Muscle of arm (tissue), 12 donors: ENCODE measurements around the gene NEK5. TPM values are rescaled to one million over a fixed set of nuclear protein-coding genes. Genes with fewer than 3 reads are reported as not detected.

Experiments used
- DNase-seq: peaks from one replicate; pipeline ENCODE4 v3.0.0-alpha.2; 2013
- polyA plus RNA-seq, 12 donors: library from polyadenylated mRNA; unstranded; fragments of 120-200 nt; gene quantifications; one replicate each; pipeline ENCODE4 v1.2.1, GENCODE V29; 2013; ENCODE audit not compliant: insufficient read length in 12 of 12

Gene NEK5
- polyA plus RNA-seq, 12 donors: 0.56 to 1.9 (median 0.94) TPM; not detected in 2

DNA sequence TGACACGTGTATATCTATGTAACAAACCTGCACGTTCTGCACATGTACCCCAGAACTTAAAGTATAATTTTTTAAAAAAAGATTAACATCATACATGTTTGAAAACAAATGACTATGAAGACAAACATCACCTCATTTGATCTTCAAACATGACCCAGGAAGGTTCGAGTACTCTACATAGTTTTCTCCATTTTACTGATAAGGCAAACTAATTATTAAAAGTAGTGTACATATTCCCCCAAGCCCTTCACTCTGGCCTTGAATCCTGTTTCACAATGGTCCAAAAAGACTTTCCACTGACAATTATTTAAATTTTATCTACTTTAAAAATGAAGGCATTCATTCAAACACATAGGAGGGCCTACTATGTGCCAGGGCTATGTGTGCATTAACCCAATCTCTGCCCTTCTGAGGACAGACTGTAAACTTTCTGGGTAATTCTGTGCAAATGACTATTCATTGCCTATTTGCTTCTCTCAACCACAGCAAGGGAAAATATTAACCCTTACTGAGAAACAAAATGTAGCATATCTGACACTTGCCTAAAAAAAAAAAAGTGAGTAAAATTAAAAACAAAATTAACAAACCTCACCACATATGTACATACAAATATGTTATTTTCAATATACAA lies 139.8 kb downstream of the NEK5 start:
- no peak for DNase-seq

Other genes starting within 250 kb of the NEK5 start
- 10 to 100 TPM in 2 of 12 donors, 1 to 10 TPM in 9, not detected in 1; 4.4 to 19.8 (median 6.6) TPM for gene ATP7B, start 117.6 kb downstream of the NEK5 start, polyA plus RNA-seq
- gene ALG11, start 116.7 kb downstream of the NEK5 start, polyA plus RNA-seq: 10 to 100 TPM in 11 of 12 donors, not detected in 1; 17.5 to 32.8 (median 23.4) TPM
- 10 to 100 TPM in 11 of 12 donors, not detected in 1; 19.2 to 26.4 (median 22.8) TPM for gene UTP14C, start 104.4 kb downstream of the NEK5 start, polyA plus RNA-seq
- 10 to 100 TPM in 10 of 12 donors, 1 to 10 TPM in 1, not detected in 1; 8.6 to 63.5 (median 20.4) TPM for gene NEK3, start 30.5 kb upstream of the NEK5 start, polyA plus RNA-seq